ENCODE data around the gene ITPK1.
"Not testable (repeated sequence)": the region's sequence is repeated elsewhere in the genome, so short reads cannot be mapped to it uniquely, and the experiment has no call there.

DNA sequence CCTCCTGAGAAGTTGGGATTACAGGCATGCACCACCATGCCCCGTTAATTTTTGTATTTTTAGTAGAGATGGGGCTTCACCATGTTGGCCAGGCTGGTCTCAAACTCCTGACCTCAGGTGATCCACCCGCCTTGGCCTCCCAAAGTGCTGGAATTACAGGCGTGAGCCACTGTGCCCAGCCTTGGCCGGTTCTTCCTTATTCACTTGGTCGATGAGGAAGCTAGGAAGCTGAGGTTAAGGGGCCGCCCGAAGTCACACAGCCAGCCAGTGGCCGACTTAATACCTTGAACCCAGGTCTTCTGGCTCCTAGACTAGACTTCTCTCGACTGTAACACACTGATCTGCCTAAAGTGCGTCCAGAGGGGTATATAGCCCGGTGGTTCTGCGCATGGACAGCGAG, 20.8 kb upstream of the ITPK1 start:
- TF ChIP-seq, protein P1, sequence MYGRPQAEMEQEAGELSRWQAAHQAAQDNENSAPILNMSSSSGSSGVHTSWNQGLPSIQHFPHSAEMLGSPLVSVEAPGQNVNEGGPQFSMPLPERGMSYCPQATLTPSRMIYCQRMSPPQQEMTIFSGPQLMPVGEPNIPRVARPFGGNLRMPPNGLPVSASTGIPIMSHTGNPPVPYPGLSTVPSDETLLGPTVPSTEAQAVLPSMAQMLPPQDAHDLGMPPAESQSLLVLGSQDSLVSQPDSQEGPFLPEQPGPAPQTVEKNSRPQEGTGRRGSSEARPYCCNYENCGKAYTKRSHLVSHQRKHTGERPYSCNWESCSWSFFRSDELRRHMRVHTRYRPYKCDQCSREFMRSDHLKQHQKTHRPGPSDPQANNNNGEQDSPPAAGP (tag by site-specific recombination; IDR thresholded peaks at IDR 0.05): not testable (repeated sequence)
- TF ChIP-seq, protein P2, sequence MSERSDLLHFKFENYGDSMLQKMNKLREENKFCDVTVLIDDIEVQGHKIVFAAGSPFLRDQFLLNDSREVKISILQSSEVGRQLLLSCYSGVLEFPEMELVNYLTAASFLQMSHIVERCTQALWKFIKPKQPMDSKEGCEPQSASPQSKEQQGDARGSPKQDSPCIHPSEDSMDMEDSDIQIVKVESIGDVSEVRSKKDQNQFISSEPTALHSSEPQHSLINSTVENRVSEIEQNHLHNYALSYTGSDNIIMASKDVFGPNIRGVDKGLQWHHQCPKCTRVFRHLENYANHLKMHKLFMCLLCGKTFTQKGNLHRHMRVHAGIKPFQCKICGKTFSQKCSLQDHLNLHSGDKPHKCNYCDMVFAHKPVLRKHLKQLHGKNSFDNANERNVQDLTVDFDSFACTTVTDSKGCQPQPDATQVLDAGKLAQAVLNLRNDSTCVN (tag by site-specific recombination; optimal IDR thresholded peaks at IDR 0.05): not testable (repeated sequence)
- TF ChIP-seq GLI4, ZSCAN23 (tag by site-specific recombination; IDR thresholded peaks at IDR 0.05): not testable (repeated sequence)
- TF ChIP-seq, protein P3, sequence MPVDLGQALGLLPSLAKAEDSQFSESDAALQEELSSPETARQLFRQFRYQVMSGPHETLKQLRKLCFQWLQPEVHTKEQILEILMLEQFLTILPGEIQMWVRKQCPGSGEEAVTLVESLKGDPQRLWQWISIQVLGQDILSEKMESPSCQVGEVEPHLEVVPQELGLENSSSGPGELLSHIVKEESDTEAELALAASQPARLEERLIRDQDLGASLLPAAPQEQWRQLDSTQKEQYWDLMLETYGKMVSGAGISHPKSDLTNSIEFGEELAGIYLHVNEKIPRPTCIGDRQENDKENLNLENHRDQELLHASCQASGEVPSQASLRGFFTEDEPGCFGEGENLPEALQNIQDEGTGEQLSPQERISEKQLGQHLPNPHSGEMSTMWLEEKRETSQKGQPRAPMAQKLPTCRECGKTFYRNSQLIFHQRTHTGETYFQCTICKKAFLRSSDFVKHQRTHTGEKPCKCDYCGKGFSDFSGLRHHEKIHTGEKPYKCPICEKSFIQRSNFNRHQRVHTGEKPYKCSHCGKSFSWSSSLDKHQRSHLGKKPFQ (tag by site-specific recombination; IDR thresholded peaks at IDR 0.05): not testable (repeated sequence)
- TF ChIP-seq, protein P4, sequence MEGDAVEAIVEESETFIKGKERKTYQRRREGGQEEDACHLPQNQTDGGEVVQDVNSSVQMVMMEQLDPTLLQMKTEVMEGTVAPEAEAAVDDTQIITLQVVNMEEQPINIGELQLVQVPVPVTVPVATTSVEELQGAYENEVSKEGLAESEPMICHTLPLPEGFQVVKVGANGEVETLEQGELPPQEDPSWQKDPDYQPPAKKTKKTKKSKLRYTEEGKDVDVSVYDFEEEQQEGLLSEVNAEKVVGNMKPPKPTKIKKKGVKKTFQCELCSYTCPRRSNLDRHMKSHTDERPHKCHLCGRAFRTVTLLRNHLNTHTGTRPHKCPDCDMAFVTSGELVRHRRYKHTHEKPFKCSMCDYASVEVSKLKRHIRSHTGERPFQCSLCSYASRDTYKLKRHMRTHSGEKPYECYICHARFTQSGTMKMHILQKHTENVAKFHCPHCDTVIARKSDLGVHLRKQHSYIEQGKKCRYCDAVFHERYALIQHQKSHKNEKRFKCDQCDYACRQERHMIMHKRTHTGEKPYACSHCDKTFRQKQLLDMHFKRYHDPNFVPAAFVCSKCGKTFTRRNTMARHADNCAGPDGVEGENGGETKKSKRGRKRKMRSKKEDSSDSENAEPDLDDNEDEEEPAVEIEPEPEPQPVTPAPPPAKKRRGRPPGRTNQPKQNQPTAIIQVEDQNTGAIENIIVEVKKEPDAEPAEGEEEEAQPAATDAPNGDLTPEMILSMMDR (tag by site-specific recombination; IDR thresholded peaks at IDR 0.05): not testable (repeated sequence)
- TF ChIP-seq, protein P5, sequence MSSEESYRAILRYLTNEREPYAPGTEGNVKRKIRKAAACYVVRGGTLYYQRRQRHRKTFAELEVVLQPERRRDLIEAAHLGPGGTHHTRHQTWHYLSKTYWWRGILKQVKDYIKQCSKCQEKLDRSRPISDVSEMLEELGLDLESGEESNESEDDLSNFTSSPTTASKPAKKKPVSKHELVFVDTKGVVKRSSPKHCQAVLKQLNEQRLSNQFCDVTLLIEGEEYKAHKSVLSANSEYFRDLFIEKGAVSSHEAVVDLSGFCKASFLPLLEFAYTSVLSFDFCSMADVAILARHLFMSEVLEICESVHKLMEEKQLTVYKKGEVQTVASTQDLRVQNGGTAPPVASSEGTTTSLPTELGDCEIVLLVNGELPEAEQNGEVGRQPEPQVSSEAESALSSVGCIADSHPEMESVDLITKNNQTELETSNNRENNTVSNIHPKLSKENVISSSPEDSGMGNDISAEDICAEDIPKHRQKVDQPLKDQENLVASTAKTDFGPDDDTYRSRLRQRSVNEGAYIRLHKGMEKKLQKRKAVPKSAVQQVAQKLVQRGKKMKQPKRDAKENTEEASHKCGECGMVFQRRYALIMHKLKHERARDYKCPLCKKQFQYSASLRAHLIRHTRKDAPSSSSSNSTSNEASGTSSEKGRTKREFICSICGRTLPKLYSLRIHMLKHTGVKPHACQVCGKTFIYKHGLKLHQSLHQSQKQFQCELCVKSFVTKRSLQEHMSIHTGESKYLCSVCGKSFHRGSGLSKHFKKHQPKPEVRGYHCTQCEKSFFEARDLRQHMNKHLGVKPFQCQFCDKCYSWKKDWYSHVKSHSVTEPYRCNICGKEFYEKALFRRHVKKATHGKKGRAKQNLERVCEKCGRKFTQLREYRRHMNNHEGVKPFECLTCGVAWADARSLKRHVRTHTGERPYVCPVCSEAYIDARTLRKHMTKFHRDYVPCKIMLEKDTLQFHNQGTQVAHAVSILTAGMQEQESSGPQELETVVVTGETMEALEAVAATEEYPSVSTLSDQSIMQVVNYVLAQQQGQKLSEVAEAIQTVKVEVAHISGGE (tag by site-specific recombination; conservative IDR thresholded peaks at IDR 0.05; ENCODE audit: low read depth): not testable (repeated sequence)
- TF ChIP-seq, protein P6, sequence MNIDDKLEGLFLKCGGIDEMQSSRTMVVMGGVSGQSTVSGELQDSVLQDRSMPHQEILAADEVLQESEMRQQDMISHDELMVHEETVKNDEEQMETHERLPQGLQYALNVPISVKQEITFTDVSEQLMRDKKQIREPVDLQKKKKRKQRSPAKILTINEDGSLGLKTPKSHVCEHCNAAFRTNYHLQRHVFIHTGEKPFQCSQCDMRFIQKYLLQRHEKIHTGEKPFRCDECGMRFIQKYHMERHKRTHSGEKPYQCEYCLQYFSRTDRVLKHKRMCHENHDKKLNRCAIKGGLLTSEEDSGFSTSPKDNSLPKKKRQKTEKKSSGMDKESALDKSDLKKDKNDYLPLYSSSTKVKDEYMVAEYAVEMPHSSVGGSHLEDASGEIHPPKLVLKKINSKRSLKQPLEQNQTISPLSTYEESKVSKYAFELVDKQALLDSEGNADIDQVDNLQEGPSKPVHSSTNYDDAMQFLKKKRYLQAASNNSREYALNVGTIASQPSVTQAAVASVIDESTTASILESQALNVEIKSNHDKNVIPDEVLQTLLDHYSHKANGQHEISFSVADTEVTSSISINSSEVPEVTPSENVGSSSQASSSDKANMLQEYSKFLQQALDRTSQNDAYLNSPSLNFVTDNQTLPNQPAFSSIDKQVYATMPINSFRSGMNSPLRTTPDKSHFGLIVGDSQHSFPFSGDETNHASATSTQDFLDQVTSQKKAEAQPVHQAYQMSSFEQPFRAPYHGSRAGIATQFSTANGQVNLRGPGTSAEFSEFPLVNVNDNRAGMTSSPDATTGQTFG (tag by site-specific recombination; IDR thresholded peaks at IDR 0.05; ENCODE audit: borderline replicate concordance): not testable (repeated sequence)
- TF ChIP-seq, protein P7, sequence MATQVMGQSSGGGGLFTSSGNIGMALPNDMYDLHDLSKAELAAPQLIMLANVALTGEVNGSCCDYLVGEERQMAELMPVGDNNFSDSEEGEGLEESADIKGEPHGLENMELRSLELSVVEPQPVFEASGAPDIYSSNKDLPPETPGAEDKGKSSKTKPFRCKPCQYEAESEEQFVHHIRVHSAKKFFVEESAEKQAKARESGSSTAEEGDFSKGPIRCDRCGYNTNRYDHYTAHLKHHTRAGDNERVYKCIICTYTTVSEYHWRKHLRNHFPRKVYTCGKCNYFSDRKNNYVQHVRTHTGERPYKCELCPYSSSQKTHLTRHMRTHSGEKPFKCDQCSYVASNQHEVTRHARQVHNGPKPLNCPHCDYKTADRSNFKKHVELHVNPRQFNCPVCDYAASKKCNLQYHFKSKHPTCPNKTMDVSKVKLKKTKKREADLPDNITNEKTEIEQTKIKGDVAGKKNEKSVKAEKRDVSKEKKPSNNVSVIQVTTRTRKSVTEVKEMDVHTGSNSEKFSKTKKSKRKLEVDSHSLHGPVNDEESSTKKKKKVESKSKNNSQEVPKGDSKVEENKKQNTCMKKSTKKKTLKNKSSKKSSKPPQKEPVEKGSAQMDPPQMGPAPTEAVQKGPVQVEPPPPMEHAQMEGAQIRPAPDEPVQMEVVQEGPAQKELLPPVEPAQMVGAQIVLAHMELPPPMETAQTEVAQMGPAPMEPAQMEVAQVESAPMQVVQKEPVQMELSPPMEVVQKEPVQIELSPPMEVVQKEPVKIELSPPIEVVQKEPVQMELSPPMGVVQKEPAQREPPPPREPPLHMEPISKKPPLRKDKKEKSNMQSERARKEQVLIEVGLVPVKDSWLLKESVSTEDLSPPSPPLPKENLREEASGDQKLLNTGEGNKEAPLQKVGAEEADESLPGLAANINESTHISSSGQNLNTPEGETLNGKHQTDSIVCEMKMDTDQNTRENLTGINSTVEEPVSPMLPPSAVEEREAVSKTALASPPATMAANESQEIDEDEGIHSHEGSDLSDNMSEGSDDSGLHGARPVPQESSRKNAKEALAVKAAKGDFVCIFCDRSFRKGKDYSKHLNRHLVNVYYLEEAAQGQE (tag by site-specific recombination; IDR thresholded peaks at IDR 0.05): not testable (repeated sequence)
